Left colon (tissue), 2 donors: Measurements from ENCODE around the gene WDR7. TPM values are rescaled to one million over a fixed set of nuclear protein-coding genes. Genes with fewer than 3 reads are reported as not detected.

Experiments used
- ATAC-seq: fragments of 200-7000 bp; cut with Tn5 transposase; one replicate; pipeline ENCODE4 v1.9.1; 2020; ENCODE audit warnings: mild to moderate bottlenecking, moderate library complexity
- DNase-seq, 2 donors: peaks; one replicate each; pipeline ENCODE4 v3.0.0-alpha.2; 2020
- intact Hi-C, 2 donors: fragments of 100-400 bp; cut with DNase I in 1 of 2; cut with micrococcal nuclease in 1 of 2; formaldehyde crosslinking; loops; one replicate each; pipeline versions ENCODE4 v1.11.2 to v1.14.0; 2022; cut with DNase I, micrococcal nuclease
- long read RNA-seq: library from polyadenylated mRNA; unstranded; transcript quantifications from one replicate; pipeline ENCODE4 v2.0.0, GENCODE V29; 2021
- total RNA-seq, 2 donors: library from RNA; stranded (reverse); fragmentation: NEBNext Ultra II Directional; extraction: Animal tissue kit (Norgen Biotek cat#: 25700); gene quantifications; one replicate each; pipeline ENCODE4 v1.2.1, GENCODE V29; 2021
- donor health status: DM: no; HTN: no; CAD: no.
- donor health status: DM: yes; HTN: yes; CAD: no.

Gene WDR7
- total RNA-seq: 10 to 100 TPM; 25.0 to 27.1 TPM
- long read RNA-seq, full-length matches to known transcripts: 1 of 15 reads
- long read RNA-seq, partial matches to known transcripts: 12 of 15 reads
- long read RNA-seq, other reads (novel, unspliced or antisense): 2 of 15 reads

- DNase-seq: peak; percentile 96 to 99
- intact Hi-C loops: no loop called here
- peak; percentile 96 for ATAC-seq
These were observed at the start of gene WDR7 for GRCh38 chr18:56650944-56651770. Gene WDR7 (plus strand): TSS chr18:56651359. CDS start chr18:56672516, 21,157 bp downstream.

DNA sequence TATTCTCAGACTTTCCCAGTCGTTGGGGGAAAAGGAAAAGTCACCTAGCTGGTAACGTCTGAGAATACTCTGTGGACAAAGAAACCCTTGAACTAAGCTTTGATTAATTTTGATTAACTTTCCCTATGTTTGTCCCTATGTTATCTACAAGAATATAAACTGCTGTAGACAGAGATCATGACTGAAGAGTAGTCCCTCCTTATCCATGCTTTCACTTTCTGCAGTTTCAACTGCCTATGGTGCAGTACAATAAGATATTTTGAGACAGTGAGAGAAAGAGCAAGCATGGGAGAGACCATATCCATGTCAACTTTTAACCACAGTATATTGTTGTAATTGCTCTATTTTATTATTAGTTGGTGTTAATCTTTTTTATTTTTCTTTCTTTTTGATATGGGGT lies 44.5 kb upstream of the WDR7 start:
- no peak for DNase-seq
- intact Hi-C loops: no loop called here
- peak; percentile 87 for ATAC-seq

DNA sequence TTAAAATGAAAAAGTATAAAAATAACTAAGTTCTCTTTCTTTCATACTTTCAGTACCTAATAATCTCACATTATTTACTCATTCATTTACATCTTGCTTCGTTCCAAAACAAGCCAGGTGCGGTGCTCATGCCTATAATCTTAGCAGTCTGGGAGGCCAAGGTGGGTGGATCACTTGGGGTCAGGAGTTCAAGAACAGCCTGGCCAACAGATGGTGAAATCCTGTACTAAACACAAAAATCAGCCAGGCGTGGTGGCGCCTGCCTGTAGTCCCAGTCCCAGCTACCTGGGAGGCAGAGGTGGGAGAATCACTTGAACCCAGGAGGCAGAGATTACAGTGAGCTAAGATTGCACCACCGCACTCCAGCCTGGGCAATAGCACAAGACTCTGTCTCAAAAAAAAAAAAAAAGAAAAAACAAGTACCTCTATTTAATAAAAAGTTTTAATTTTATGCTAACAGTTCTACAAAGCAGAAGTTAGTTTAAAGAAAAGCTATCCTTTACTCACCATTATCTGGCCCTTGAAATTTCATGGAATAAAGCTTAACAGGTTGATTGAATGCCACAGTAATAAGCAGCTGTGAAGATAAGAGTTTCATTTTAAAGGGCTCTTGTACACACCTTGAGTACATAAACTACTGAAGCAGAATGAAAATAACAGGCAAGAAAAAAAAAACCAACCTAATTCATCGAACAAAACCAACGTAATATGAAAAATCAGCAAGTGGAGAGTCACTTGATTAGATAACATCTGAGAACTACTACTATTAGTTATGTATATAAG lies 35.2 kb upstream of the WDR7 start:
- peak; percentile 90 for ATAC-seq
- peak in 1 of 2 donors; percentile 24 for DNase-seq
- intact Hi-C loops: no loop called here

DNA sequence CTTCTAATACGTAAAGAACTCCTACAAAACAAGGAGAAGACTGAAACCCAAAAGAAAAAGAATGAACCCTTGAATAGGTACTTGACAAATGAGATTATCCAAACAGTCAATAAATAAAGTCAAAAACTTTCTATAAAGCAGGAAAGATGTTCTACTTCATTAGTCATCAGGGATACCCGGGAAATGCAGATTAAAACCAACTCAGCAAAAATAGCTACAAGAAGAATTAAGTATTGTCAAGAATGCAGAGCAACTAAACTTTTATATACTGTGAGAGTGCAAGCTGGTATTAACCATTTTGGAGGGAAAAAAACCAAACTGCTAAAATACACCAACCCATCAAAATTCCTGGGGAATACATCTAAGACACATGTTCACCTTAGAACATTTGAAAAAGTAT lies 23.2 kb upstream of the WDR7 start:
- intact Hi-C loops: no loop called here
- ATAC-seq: no peak

DNA sequence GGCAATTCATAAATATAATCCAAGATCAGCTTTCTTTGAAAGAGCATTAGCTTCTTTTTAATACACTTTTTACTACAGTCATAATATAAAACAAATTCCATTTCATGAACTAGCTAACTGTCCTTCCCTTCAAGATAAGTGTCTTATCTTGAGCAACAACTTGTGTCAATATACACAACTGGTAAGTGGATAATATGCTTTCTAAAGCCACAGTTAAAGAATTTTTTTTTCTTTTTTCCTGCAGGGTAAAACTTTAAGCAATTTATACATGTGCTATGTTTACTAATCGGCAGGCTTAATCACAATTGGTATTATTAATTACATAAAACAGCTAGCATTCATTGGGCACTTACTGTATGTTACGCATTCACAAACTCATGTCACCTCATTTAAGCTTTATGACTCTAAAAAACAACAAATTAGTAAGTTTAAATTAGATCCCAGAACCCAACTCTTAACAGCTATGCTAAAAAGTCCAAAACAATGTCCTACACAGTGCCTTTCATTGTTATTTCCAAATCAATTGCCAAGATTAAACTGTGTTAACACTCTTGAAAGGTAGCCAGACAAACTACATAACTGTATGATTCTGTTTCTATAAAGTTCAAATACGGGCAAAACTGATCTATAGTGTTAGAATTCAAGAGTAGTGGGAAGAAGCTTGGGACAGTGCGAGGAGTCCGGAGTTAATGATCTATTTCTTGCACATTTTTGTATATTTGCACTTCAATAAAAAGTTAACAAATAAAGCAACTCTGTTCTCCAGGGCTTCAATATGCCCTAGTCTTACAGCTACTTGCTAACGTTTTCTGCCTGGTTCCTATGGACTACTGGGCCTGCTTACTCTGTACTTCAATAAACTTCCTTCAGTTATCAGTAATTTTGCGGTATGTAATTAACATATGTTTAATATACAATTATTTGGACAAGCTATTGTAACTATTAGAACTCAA lies 18.8 kb upstream of the WDR7 start:
- intact Hi-C loops: no loop called here
- ATAC-seq (peak; percentile 88), DNase-seq (no peak)

More for the DNA sequence above, 23.2 kb upstream of the WDR7 start:
- DNase-seq: no peak

DNA sequence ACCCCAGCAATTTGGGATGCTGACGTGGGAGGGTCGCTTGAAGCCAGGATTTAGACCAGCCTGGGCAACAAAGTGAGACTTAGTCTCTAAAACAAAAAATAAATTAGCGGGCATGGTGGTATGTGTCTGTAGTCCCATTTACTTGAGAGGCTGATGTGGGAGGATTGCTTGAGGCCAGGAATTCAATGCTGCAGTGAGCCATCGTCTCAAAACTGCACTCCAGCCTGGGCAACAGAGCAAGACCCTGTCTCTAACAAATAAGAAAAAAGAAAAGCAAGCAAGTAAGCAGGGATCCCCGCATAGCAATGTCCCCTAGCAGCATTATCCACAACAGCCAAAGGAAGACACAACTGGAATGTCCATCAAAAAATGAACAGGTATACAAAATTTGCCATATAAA lies 16.2 kb upstream of the WDR7 start:
- DNase-seq (no peak), ATAC-seq (no peak)
- intact Hi-C loops: no loop called here

- intact Hi-C loops: no loop called here
- no peak for DNase-seq
- ATAC-seq: no peak
These were observed 14.0 kb upstream of the WDR7 start for GRCh38 chr18:56637176-56637575.

- intact Hi-C loops: no loop called here
- ATAC-seq: peak; percentile 18
- no peak for DNase-seq
These were observed 13.4 kb upstream of the WDR7 start for GRCh38 chr18:56637711-56638231.

DNA sequence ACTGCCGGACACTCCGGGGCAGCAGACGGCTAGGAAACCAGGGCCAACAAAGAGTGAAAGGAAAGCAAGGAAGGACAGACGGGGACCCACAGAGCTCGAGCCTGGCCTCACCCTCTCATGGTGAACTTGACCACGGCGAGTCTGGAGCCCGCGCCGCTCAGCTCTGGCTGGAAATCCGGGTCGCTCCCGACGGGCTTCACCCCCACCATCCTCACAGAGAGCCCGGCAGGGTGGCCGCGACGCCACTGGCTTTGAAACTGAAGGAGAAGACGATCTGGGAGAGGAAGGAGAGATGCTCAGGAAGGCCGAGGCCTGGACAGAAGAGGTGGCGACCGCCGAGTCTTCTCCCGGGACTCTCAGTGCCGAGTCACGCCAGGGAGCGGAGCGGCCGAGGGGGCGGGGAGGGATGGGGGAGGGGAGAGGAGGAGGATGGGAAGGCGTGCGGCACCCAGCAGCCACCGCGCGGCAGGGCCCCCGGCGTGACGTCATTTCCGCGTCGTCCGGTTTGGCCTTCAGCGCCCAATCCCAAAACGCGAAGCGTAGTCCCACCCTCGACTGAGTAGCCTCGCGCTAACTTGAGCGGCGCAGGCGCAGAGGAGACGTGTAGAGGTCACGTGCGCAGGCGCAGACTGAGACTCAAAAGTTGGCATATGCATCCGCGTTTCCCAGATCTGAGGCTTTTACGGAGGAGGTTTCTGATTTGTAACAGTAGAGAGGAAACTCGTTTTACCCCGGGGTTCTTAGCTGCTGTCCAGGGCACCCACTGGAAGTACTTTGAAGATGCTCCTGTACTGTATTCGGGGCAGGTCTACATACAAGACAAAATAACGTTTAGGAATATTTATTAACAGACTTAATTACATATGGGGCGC lies 12.7 kb upstream of the WDR7 start, which contains the start of gene TXNL1:
TXNL1 (minus strand) TSS at position 361 of the 872 bp plus-strand sequence; CDS start at position 209, 152 bp downstream.
- ATAC-seq (peak; percentile 97), DNase-seq (peak; percentile 100)
- intact Hi-C loops: no loop called here

- intact Hi-C loops: no loop called here
- DNase-seq: no peak
These were observed 12.1 kb upstream of the WDR7 start for GRCh38 chr18:56639104-56639381.

DNA sequence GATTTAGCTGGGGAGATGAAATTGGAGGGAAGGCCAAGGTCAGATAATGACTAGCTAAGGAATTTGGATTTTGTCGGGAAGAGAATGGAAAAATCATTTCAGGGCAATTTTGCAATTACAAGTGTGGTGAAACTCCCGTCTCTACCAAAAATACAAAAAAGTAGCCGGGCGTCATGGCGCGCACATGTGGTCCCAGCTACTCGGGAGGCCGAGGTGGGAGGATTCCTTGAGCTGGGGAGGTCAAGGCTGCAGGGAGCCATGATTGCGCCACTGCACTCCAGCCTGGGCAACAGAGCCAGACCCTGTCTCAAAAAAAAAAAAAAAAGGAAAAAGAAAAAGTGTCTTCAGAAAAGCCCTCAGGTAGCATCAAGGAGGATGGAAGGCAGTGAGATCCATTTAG lies 11.6 kb upstream of the WDR7 start:
- ATAC-seq: no peak
- intact Hi-C loops: no loop called here
- DNase-seq: no peak

More at GRCh38 chr18:56639104-56639381, 12.1 kb upstream of the WDR7 start:
- peak; percentile 36 for ATAC-seq

DNA sequence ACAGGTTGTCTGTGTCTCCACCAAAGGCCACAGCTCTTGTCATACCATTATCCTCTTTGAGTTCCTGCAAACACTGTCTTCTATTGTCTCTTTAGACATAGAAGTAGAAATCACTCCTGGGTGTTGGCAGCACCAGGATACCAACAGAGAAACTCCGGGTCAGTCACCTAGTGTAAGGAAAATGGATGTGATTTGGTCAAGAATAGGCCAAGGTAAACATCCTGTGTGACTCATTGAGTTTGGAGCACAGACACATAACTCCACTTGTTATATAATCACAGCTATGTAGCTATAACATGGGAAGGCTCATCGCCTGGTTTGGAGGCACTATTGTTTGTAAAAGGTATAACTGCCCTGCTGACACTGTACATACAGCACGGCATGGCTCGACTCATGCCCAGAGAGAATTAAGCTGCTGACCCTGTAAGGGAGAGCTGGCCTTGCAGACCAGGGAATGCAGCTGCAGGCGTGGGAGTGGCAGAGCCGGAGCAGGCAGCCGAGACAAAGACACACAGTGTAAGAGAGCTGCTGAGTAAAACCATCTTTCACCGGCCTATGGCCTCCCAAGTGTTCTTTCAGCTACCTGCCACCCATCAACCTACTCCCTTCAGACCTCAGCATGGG lies 9.3 kb upstream of the WDR7 start:
- DNase-seq (no peak), ATAC-seq (no peak)
- intact Hi-C loops: no loop called here

DNA sequence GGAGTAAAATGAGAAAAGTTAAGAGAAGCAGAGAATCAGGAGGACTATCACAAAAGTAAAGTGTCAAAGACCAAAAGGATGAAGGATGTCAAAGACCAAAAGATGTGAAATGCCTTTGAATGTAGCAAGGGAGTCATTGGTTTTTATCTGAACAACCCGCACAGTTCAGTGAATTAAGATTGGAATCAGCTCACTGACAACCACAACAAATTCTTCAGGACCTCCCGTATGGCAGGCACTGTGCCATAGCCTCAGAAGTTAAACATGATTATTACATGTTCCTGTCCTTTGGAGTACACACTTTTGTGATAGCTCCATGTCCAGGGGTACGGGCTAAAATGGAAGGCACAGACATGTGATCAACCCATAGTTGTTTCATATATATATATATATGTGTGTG lies 7.8 kb upstream of the WDR7 start:
- intact Hi-C loops: no loop called here
- ATAC-seq (no peak), DNase-seq (no peak)

DNA sequence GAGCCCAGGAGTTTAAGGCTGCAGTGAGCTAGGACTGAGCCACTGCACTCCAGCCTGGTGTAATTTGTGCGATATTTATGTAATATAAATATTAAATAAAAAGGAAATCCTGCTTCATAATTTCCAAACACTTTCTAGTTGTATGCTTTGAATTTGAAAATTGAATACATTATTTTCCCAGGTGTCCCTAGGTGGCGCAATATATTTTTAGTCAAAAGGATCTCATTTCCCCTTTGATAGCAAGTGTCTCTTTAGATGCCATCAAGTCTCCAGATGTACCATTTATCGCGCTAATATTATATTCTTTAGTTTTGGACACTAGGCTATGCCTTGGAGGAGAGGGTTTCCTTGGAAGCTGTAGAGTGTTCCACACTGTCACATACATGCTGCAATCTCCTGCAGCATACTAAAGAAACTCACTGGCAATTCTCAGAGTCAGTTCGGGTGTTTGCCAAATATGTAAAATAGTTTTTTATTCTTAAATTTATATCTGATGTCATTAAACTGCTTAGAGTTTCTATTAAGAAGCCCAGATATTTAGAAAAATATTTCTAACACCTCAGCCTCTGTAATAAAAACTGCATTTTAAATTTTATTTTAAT lies 5.6 kb upstream of the WDR7 start:
- ATAC-seq: peak; percentile 35
- no peak for DNase-seq
- intact Hi-C loops: no loop called here

DNA sequence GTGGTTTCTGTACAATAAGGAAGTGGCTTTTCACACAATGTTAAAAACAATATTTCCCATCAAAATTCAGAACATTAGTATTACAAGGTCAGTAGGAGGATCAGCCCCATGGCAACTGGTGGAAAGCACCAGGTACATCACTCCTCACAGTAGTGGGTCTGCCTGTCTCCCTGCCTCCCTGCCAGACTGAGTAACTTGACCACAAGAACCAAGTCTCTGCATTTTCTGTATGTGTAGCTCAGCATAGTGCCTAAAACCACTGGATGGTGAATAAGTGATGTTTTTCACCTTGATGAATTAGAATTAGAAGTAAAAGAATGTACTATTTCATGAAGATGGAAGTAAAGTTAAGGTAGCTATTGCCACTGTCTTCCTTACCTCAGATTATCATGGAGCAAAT lies 4.1 kb upstream of the WDR7 start:
- intact Hi-C loops: no loop called here
- ATAC-seq: no peak

GRCh38 chr18:56647951-56648893 lies 2.9 kb upstream of the WDR7 start:
- no peak for DNase-seq
- no peak for ATAC-seq
- intact Hi-C loops: no loop called here

More for the DNA sequence above, 4.1 kb upstream of the WDR7 start:
- no peak for DNase-seq
